B cell (primary cell): ENCODE measurements around the gene FITM1. TPM values are rescaled to one million over a fixed set of nuclear protein-coding genes. Genes with fewer than 3 reads are reported as not detected.

Experiments
- ATAC-seq: fragments of 200-7000 bp; cut with Tn5 transposase; one replicate; pipeline ENCODE4 v1.10.0; 2021; ENCODE audit warnings: low read depth, mild to moderate bottlenecking, moderate number of reproducible peaks, moderate library complexity
- CTCF ChIA-PET: fragments of 350-600 bp; sonication (Branson Sonifier 250); formaldehyde crosslinking; loops from one replicate; lab custom pipeline; 2021; ENCODE audit warnings: antibody characterized with exemption, inconsistent platforms; lab: Charles Lee
- POLR2A ChIA-PET: fragments of 350-600 bp; sonication (Branson Sonifier 250); formaldehyde crosslinking; loops from one replicate; lab custom pipeline; 2021; ENCODE audit warnings: antibody characterized with exemption; lab: Charles Lee
- DNase-seq: peaks from one replicate; pipeline ENCODE4 v3.0.0; 2013
- H2AFZ ChIP-seq: 2 replicates; pipeline ENCODE4 v1.6.1; 2012; ENCODE audit warnings: mild to moderate bottlenecking, low read depth, low read length; ENCODE audit not compliant: insufficient read depth, poor library complexity, severe bottlenecking
- H3K27ac ChIP-seq, 2 donors: 1 replicate in 1 of 2; 2 replicates in 1 of 2; pipeline ENCODE4 v1.5.1; 2012 to 2013; ENCODE audit warnings: low read length in 2 of 2, mild to moderate bottlenecking in 2 of 2, moderate library complexity in 1 of 2
- H3K27me3 ChIP-seq, 4 experiments: fragments of 200-600 bp in 1 of 4; sonication (generic) in 1 of 4; replicated peaks in 1 of 4; 1 replicate in 2 of 4; 2 replicates in 2 of 4; pipeline versions ENCODE4 v1.6.1 to v1.7.0; 2013 to 2016; ENCODE audit warnings: low read length in 3 of 4, mild to moderate bottlenecking in 2 of 4, mixed read lengths in 1 of 4, moderate library complexity in 1 of 4; ENCODE audit not compliant: insufficient read depth in 4 of 4, control insufficient read depth in 3 of 4; ENCODE audit errors: control extremely low read depth in 1 of 4
- H3K36me3 ChIP-seq, 2 experiments: replicated peaks in 1 of 2; 1 replicate in 1 of 2; 2 replicates in 1 of 2; pipeline versions ENCODE4 v1.6.1 to v1.7.1; 2013; ENCODE audit warnings: low read length in 1 of 2; ENCODE audit not compliant: insufficient read depth in 2 of 2, control insufficient read depth in 1 of 2; ENCODE audit errors: control extremely low read depth in 1 of 2, extremely low read depth in 1 of 2
- H3K4me1 ChIP-seq, 2 donors: fragments of 200-600 bp in 1 of 2; sonication (generic) in 1 of 2; 1 replicate in 1 of 2; 2 replicates in 1 of 2; pipeline versions ENCODE4 v1.5.1 to v1.6.1; 2013 to 2017; ENCODE audit warnings: low read length in 2 of 2; ENCODE audit not compliant: control insufficient read depth in 2 of 2, insufficient read depth in 2 of 2
- H3K4me2 ChIP-seq: replicated peaks from 2 replicates; pipeline ENCODE3; 2012; ENCODE audit warnings: mild to moderate bottlenecking, low read depth, low read length; ENCODE audit not compliant: poor library complexity, severe bottlenecking
- H3K4me3 ChIP-seq, 5 experiments: fragments of 200-600 bp in 1 of 5; sonication (generic) in 1 of 5; 1 replicate in 3 of 5; 2 replicates in 2 of 5; pipeline versions ENCODE4 v1.5.1 to v1.7.0; 2011 to 2016; ENCODE audit warnings: low read length in 4 of 5, mild to moderate bottlenecking in 4 of 5, low read depth in 2 of 5, control low read depth in 1 of 5, moderate library complexity in 1 of 5; ENCODE audit not compliant: insufficient read depth in 1 of 5; ENCODE audit errors: control extremely low read depth in 1 of 5, extremely low read depth in 1 of 5
- H3K79me2 ChIP-seq: fragments of 200-600 bp; sonication (generic); one replicate; pipeline ENCODE4 v1.6.0; 2016; ENCODE audit warnings: low read length; ENCODE audit not compliant: control insufficient read depth, insufficient read depth
- H3K9ac ChIP-seq: fragments of 200-600 bp; sonication (generic); 2 replicates; pipeline ENCODE4 v1.6.1; 2017; ENCODE audit warnings: mild to moderate bottlenecking, low read length, moderate library complexity
- H3K9me3 ChIP-seq, 3 donors: one replicate each; pipeline versions ENCODE4 v1.6.1 to v1.7.1; 2013; ENCODE audit warnings: low read length in 2 of 3; ENCODE audit not compliant: control insufficient read depth in 2 of 3, insufficient read depth in 1 of 3; ENCODE audit errors: control extremely low read depth in 1 of 3
- H4K20me1 ChIP-seq: 2 replicates; pipeline ENCODE4 v1.6.0; 2012; ENCODE audit warnings: mild to moderate bottlenecking, low read length; ENCODE audit not compliant: insufficient read depth, control insufficient read depth, poor library complexity, severe bottlenecking
- H3K27ac Mint-ChIP-seq: one replicate; pipeline ENCODE4 v1.8.0; 2021; ENCODE audit warnings: mixed read lengths
- H3K27me3 Mint-ChIP-seq: one replicate; pipeline ENCODE4 v1.8.0; 2021; ENCODE audit warnings: mixed read lengths
- H3K4me1 Mint-ChIP-seq: one replicate; pipeline ENCODE4 v1.8.0; 2021; ENCODE audit warnings: mixed read lengths
- H3K4me3 Mint-ChIP-seq: one replicate; pipeline ENCODE4 v1.8.0; 2021; ENCODE audit warnings: mixed read lengths
- H3K9me3 Mint-ChIP-seq: one replicate; pipeline ENCODE4 v1.8.0; 2022; ENCODE audit warnings: mixed read lengths; ENCODE audit not compliant: insufficient read depth
- EZH2 ChIP-seq: IDR thresholded peaks from 2 replicates; pipeline ENCODE4 v1.6.1; 2012; ENCODE audit warnings: borderline replicate concordance, low read depth, mild to moderate bottlenecking, moderate library complexity, low read length; ENCODE audit not compliant: insufficient read depth, poor library complexity, severe bottlenecking
- WGBS: methylation state at CpG from one replicate; pipeline ENCODE4 v1.1.5; 2013; ENCODE audit warnings: missing lambda C conversion rate; ENCODE audit not compliant: insufficient coverage; 5-methylcytosine and 5-hydroxymethylcytosine counted together
- intact Hi-C: fragments of 100-400 bp; cut with micrococcal nuclease; formaldehyde crosslinking; loops from one replicate; pipeline ENCODE4 v1.10.0; 2022
- polyA plus RNA-seq: library from polyadenylated mRNA; depleted of rRNA; stranded (reverse); fragments of >200 nt; gene quantifications from 2 replicates; pipeline ENCODE4 v1.2.3, GENCODE V29; 2012
- total RNA-seq, 2 donors: library from RNA; stranded (reverse); fragments of 120-200 nt in 1 of 2; gene quantifications; 1 replicate in 1 of 2; 2 replicates in 1 of 2; pipeline versions ENCODE4 v1.2.3 to v1.2.4, GENCODE V29; 2013 to 2022
- TF ChIP-seq, protein P1 (sequence below): fragments of 200-600 bp; IDR thresholded peaks from one replicate; pipeline ENCODE4 v1.8.0; 2022; ENCODE audit warnings: antibody characterized with exemption, mild to moderate bottlenecking

Gene FITM1
- total and polyA plus RNA-seq, 2 donors (not counting 1 experiment from before 2014, with no cell fraction given), result 2.6 to 3.3 TPM

DNA sequence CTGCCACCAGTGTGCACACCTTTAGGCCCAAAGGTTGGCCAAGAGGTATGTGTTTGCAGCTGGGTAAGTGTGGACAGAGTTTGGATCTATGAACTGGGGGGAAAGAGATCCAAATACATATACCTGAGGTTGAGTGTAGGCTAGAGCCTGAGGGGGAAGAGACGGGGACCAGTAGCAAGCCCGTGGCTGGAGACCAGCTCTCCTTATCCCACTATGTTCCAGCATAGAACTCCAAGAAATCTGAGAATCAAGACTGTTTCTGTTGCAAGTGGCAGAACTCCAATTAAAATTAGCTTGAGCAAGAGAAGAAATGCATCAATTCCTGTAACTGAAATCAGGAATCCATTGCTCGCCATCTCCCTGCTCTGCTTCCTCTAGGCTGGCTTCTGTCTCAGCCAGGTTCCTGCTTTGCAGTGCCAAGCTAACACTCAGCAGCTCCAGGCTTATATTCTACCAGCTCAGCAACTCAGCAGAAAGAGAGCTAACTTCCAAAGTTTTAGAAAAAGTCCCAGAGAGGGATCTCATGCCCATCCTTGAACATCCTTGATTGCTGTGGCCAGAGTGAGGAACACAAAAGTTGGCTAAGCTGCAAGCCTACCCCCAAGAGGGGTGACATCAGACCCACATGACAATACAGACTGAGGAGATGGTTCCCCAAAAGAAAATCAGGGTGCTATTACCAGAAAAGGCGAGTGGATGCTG, 37.8 kb upstream of the FITM1 start:
- Histone ChIP-seq H3K9me3 (no peaks in the 10 kb centered on the region), H3K27ac (peak overlapping the region in 1 of 2 donors; percentile 95), H3K27me3 (no peaks in the 10 kb centered on the region), H3K4me2 (no peak overlapping the region), H2AFZ (no peak overlapping the region), H3K9ac (no peak overlapping the region), H3K79me2 (peaks cover 30% of the 10 kb centered on the region), H3K4me1 (peaks cover 5 to 35% of the 10 kb centered on the region in 2 donors), H3K36me3 (peaks cover 0 to 5% of the 10 kb centered on the region in 2 experiments), H3K4me3 (no peak overlapping the region), H4K20me1 (no peaks in the 10 kb centered on the region)
- CTCF ChIA-PET, result interaction anchor here (0.7 to 12.1 kb wide), 18 partner anchors 11 to 461 kb away, joined by 3 to 292 read pairs (median 5); partner anchors contain the start of genes CARMIL3, DCAF11, IRF9 and NRL
- POLR2A ChIA-PET, result interaction anchor here (0.6 to 4.1 kb wide), 5 partner anchors 11 to 88 kb away, joined by 3 to 35 read pairs (median 6); partner anchors contain the start of genes DCAF11 and NRL
- intact Hi-C loops, result loop anchor here (5.0 kb wide), 1 partner anchor 525 kb away; the partner anchor contains the start of gene AP1G2
- Mint-ChIP-seq H3K4me3 (peak overlapping the region; percentile 95), H3K27ac (peak overlapping the region; percentile 92), H3K4me1 (peaks cover 38% of the 10 kb centered on the region), H3K27me3 (no peaks in the 10 kb centered on the region), H3K9me3 (no peaks in the 10 kb centered on the region)
- peak; percentile 38 for DNase-seq
- TF ChIP-seq, protein P1, sequence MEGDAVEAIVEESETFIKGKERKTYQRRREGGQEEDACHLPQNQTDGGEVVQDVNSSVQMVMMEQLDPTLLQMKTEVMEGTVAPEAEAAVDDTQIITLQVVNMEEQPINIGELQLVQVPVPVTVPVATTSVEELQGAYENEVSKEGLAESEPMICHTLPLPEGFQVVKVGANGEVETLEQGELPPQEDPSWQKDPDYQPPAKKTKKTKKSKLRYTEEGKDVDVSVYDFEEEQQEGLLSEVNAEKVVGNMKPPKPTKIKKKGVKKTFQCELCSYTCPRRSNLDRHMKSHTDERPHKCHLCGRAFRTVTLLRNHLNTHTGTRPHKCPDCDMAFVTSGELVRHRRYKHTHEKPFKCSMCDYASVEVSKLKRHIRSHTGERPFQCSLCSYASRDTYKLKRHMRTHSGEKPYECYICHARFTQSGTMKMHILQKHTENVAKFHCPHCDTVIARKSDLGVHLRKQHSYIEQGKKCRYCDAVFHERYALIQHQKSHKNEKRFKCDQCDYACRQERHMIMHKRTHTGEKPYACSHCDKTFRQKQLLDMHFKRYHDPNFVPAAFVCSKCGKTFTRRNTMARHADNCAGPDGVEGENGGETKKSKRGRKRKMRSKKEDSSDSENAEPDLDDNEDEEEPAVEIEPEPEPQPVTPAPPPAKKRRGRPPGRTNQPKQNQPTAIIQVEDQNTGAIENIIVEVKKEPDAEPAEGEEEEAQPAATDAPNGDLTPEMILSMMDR, result no peak
- no peak for TF ChIP-seq EZH2
- no peak for ATAC-seq
- WGBS, result 100% methylated on average over 3 of the region's 4 CpGs
